Melanocyte of skin (primary cell): ENCODE measurements around the gene APC. TPM values are rescaled to one million over a fixed set of nuclear protein-coding genes. Genes with fewer than 3 reads are reported as not detected.

Experiments
- small RNA-seq, 2 donors: library from RNA; depleted of rRNA; stranded (forward); fragments of <200 nt; gene quantifications; one replicate each; pipeline ENCODE3, GENCODE V24; 2012
- total RNA-seq, 2 donors: library from RNA; depleted of rRNA; stranded (reverse); fragments of >200 nt; gene quantifications; 2 replicates each; pipeline ENCODE4 v1.2.3, GENCODE V29; 2012

APC gene
- 10 to 100 TPM; 54.7 to 57.3 TPM for total RNA-seq

DNA sequence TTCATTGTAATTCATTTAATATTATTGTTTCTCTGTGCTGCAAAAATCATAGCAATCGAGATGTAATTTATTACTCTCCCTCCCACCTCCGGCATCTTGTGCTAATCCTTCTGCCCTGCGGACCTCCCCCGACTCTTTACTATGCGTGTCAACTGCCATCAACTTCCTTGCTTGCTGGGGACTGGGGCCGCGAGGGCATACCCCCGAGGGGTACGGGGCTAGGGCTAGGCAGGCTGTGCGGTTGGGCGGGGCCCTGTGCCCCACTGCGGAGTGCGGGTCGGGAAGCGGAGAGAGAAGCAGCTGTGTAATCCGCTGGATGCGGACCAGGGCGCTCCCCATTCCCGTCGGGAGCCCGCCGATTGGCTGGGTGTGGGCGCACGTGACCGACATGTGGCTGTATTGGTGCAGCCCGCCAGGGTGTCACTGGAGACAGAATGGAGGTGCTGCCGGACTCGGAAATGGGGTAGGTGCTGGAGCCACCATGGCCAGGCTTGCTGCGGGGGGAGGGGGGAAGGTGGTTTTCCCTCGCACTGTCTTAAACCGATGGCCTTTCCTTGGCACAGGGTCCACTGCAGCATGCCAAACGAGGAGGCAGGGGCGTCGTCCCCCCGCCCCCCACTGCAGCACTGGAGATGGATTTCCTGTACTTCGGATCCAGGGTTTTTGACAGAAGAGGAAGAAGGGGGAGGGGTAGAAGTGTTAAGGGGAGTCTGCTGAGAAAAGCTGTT, at the start of gene APC:
APC (plus strand) TSS at position 423 of the 728 bp plus-strand sequence. CDS start 17,006 bp downstream, outside the sequence.

DNA sequence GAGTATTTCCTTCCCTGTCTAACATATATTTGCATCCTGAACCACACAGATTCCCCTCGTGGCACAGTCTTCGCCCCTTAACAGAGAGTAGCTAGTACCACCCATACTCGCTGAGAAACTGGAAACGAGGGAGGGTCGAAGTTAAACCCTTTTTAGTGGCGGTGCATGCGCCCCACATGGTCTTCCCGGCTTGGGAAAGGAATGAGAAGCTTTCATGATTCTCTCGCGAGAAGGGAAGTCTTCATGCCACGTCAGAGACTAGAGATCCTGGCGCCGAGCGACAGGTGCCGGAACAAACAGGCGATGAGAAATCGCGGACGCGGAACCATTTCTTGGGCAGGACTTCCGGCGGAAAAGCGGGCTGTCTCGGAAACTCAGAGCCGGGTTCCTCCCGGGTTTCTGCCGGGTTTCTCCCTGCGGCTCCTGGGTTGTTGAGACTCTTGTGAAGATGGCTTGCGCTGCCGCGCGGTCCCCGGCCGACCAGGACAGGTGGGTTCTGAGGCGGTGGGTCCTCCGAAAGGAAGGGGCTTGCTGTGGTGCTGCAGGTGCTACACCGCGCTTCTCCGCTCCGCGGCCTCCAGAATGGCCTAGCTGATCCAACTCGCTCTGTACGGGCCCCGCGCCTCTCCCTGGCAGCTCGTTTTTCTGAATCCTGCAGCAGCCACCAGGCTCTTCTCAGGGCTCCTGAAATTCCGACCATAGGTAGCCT, 123.4 kb downstream of the APC start, which contains the start of gene SRP19:
SRP19 (plus strand) TSS at position 359 of the 709 bp plus-strand sequence; CDS start at position 449, 90 bp downstream.

Small RNA genes lying within 50 kb of the gene (small RNA-seq; reads per million reads assigned to genes)
- gene RNU6-482P: 0 reads per million in 2 donors

Other genes starting within 250 kb of the APC start
- 10 to 100 TPM; 40.6 to 58.9 TPM for gene SRP19, start 123.4 kb downstream of the APC start, total RNA-seq
- gene REEP5, start 184.3 kb downstream of the APC start, total RNA-seq: 10 to 100 TPM; 34.4 to 46.6 TPM
- 10 to 100 TPM; 15.8 to 24.6 TPM for gene DCP2, start 238.9 kb downstream of the APC start, total RNA-seq